DMS153 (cell line): Measurements from ENCODE around the gene TPRX2.
"Not testable (repeated sequence)": the region's sequence is repeated elsewhere in the genome, so short reads cannot be mapped to it uniquely, and the experiment has no call there.

Experiments
- DNase-seq: peaks from one replicate; lab custom pipeline; 2025; lab: John Stamatoyannopoulos, UW

Gene TPRX2, protein sequence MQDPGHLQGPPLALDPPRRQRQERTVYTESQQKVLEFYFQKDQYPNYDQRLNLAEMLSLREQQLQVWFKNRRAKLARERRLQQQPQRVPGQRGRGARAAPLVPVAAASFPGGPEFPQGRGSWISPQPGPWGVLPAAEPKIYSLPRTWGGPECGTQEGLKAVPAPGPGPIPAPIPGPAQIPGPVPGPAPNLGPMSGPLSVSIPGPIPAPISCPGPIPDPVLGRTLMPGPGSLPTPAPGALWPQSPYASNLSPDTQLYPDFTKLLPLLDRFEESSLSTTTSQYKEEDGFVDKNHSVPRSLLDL

GRCh38 chr19:47858646-47859285 lies at the start of gene TPRX2:
TSS of gene TPRX2 (plus strand) at chr19:47859235. CDS start at chr19:47859247, 12 bp downstream.
- not testable (repeated sequence) for DNase-seq

- DNase-seq, result peak; percentile 5
Observed at GRCh38 chr19:47813304-47813994, 45.6 kb upstream of the TPRX2 start.

- DNase-seq, result no peak
Observed at GRCh38 chr19:47813995-47814328, 45.1 kb upstream of the TPRX2 start.

DNA sequence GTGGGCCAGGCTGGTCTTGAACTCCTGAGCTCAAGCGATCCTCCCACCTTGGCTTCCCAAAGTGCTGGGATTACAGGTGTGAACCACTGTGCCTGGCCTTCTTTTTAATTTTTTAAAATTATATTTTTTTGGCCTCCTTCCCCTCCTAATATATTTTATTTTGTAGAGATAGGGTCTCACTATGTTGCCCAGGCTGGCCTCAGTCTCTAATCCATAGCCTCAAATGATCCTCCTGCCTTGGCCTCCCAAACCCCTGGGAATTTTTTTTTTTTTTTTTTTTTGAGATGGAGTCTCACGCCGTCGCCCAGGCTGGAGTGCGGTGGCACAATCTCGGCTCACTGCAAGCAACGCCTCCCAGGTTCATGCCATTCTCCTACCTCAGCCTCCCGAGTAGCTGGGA lies 42.8 kb upstream of the TPRX2 start:
- not testable (repeated sequence) for DNase-seq

DNA sequence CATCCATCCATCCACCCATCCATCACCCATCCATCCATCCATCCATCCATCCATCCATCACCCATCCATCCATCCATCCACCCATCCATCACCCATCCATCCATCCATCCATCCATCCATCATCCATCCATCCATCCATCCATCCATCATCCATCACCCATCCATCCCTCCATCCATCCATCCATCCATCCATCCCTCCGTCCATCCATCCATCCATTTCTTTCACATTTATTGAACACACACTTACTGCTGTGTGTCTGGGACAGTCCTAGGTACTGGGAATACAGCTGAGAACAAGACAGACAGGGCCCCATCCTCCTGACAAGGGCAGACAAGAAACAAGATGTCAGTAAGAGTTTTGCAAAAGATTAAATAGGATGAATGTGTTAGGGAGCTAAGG lies 40.8 kb upstream of the TPRX2 start:
- not testable (repeated sequence) for DNase-seq

GRCh38 chr19:47819858-47820257 lies 39.2 kb upstream of the TPRX2 start:
- no peak for DNase-seq

GRCh38 chr19:47820410-47820809 lies 38.6 kb upstream of the TPRX2 start:
- DNase-seq, result no peak

GRCh38 chr19:47821460-47822020 lies 37.5 kb upstream of the TPRX2 start, which contains the start of gene CRX:
TSS of gene CRX (plus strand) at chr19:47821937. CDS start at chr19:47834444, 12,507 bp downstream.
- DNase-seq, result no peak

DNA sequence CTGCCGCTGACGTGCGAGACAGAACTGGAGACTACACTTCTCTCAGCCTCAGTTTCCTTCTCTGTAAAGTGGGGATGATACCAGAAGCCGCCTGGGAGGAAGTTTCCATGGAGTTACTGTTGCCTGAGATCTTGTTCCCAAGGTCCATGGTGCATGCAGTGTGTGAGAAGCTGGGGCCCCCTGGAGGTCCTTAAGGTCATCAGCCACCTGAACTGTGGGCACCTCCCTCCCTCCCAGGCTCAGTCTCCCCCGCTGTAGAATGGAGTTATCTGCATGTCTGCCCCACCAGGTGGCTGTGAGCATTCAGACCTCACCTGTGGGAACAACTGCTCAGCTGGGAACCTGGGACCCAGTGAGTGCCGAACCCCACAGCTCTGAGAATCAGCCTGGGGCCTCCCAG lies 34.6 kb upstream of the TPRX2 start:
- no peak for DNase-seq

DNA sequence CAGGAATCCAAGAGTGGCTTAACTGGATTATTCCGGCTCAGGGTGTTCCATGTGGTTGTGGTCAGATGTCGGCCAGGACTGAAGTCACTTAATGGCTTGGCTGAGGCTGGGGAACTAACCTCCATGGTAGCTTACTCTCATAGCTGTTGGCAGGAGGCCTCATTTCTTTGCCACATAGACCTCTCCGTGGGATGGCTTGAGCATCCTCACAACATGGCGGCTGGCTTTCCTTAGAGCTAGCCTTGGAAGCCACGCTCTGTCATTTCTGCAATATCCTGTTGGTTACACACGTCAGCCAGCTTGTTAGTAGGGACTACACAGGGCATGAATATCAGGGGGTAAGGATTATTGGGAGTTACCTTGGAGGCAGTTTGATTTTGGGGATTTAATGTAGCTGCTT lies 32.2 kb upstream of the TPRX2 start:
- no peak for DNase-seq

DNA sequence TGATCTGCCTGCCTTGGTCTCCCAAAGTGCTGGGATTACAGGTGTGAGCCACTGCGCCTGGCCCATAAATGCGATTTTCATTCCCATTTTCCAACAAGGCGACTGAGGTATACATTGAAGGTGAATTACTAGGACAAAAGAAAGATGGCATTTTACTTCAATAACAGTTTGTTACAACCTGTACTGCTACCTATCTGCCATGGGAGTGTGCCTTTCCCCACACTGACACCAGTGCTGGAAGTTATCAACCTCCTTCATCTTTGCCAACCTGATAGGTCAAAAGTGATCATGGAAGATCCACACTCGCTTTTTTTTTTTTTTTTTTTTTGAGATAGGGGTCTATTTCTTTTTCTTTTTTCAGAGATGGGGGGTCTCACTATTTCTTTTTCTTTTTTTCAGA lies 26.3 kb upstream of the TPRX2 start:
- no peak for DNase-seq

- DNase-seq, result no peak
Observed at GRCh38 chr19:47836038-47836437, 23.0 kb upstream of the TPRX2 start.

GRCh38 chr19:47839411-47839810 lies 19.6 kb upstream of the TPRX2 start:
- DNase-seq, result no peak

GRCh38 chr19:47839913-47840312 lies 19.1 kb upstream of the TPRX2 start:
- no peak for DNase-seq

GRCh38 chr19:47842941-47843340 lies 16.1 kb upstream of the TPRX2 start:
- DNase-seq, result no peak

DNA sequence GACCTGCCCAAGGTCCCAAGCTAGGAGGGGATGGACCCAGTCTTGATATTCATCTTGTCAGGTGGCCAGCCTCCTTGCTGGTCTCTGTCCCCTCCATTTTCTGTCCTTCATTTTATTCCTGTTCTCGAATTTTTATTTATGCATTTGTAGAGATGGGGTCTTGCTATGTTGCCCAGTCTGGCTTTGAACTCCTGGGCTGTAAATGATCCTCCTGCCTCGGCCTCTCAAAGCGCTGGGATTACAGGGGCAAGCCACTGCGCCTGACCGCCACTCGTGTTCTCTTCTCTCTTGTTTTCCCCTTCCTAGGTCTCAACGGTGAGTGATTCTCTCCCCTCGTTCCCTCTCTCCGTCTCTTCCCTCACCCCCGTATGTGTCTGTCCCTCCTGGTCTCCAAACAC lies 10.6 kb upstream of the TPRX2 start:
- no peak for DNase-seq

- no peak for DNase-seq
Observed at GRCh38 chr19:47848823-47849473, 10.1 kb upstream of the TPRX2 start.

DNA sequence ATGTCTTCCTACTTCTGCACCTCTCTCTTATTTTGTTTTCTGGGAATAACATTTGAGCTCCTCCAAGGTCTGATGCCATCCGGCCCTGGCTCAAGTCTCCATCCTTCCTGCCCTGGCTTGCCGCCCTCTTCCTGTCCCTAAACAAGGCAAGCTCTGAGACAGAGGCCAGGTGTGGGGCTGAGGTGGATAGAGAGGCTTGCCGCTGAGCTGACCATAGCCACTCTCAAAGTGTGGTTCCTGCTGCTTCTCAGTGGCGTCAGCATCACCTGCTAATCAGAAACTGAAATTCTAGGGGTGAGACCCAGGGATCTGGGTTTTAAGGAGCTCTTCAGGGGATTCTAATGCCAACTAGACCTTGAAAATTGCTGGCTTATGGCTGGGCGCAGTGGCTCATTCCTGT lies 6.0 kb upstream of the TPRX2 start:
- no peak for DNase-seq

GRCh38 chr19:47854459-47854858 lies 4.6 kb upstream of the TPRX2 start:
- no peak for DNase-seq

DNA sequence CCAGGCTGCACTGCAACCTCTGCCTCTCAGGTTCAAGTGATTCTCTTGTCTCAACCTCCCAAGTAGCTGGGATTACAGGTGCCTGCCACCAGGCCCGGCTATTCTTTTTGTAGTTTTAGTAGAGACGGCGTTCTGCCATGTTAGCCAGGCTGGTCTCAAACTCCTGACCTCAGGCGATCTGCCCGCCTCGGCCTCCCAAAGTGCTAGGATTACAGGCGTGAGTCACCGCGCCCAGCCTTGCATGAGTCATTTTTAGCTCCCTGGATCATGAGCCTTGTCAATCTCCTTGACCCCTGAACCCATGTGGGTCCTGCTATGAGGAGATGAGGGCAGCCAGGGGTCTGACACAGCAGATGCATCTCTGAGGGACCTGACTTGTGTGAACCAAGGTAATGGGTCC lies 804 bp upstream of the TPRX2 start:
- not testable (repeated sequence) for DNase-seq

DNA sequence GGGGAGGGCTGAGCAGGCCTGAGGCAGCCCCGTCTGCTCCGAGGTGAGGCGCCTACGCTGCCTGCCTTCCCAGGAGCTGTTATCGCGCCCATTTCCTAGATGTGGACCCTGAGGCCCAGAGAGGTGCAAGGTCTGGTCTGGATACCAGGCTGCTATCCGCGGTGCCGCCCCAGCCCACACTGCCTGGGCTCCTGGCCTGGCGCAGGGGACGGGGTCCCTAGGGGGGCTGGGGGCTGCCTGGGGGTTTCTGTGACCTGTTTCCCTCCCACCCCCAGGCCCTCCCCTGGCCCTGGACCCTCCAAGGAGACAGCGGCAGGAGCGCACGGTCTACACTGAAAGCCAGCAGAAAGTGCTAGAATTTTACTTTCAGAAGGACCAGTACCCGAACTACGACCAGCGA lies 803 bp downstream of the TPRX2 start:
- DNase-seq, result not testable (repeated sequence)

GRCh38 chr19:47860602-47861297 lies 1.7 kb downstream of the TPRX2 start:
- DNase-seq, result no peak
